Adipocyte (in vitro differentiated cells): ENCODE results near the gene METTL17.
A peak's percentile ranks its signal among the peaks of the same experiment; 100 is the strongest.

Experiments used
- DNase-seq: peaks from one replicate; pipeline ENCODE4 v3.0.0-alpha.2; 2015; ENCODE audit warnings: low read depth
- H3K27me3 ChIP-seq: replicated peaks from 2 replicates; pipeline ENCODE4 v1.7.0; 2013; ENCODE audit warnings: mild to moderate bottlenecking, low read length, moderate library complexity; ENCODE audit not compliant: control insufficient read depth, insufficient read depth
- H3K36me3 ChIP-seq: 2 replicates; pipeline ENCODE4 v1.7.0; 2013; ENCODE audit warnings: low read length, mild to moderate bottlenecking, moderate library complexity; ENCODE audit not compliant: control insufficient read depth, insufficient read depth, severe bottlenecking
- H3K4me1 ChIP-seq: 2 replicates; pipeline ENCODE4 v1.7.0; 2013; ENCODE audit warnings: mild to moderate bottlenecking, low read length, moderate library complexity; ENCODE audit not compliant: control insufficient read depth, insufficient read depth
- H3K4me3 ChIP-seq: 2 replicates; pipeline ENCODE4 v1.7.0; 2013; ENCODE audit warnings: mild to moderate bottlenecking, low read length, moderate library complexity
- H3K9ac ChIP-seq: 2 replicates; pipeline ENCODE4 v1.7.0; 2013; ENCODE audit warnings: mild to moderate bottlenecking, low read length, moderate library complexity
- H3K9me3 ChIP-seq: 2 replicates; pipeline ENCODE4 v1.7.0; 2013; ENCODE audit warnings: mild to moderate bottlenecking, low read length, moderate library complexity; ENCODE audit not compliant: control insufficient read depth

METTL17 gene

DNA sequence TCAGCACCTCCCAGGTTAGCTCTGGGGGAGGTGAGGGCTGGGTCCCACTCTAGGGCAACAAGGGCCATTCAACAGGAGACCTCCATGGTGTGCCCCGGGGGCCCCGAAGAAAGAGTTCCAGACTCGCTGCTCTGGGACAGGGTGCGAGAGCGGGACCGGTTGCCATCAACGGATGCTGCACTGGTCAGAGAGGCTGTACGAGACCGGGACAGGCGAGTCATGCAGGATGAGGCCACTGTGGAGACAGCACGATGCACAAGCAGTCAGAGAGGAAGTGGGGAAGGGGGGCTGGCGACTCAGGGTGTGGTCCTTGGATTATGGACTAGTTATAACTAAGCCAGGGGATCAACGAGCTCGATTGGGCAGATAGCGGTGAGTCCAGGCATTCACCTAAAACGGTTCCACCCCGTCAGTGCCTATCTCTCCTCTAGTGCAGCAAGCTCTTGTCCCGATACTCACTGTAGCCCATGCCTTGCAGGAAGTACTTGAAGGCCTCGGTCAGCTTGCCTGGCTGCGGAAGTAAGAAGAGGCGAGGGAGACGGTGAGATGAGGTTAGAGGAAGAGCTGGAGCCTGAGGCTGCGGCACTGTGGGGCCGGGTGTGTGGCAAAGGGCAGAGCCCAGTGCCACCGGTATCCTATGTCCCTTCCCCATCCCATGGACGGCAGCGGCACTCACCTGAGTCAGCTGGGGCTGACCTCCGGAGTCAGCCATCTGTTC is 27.9 kb downstream of the METTL17 start:
- no peak for DNase-seq
- H3K36me3 ChIP-seq, result no peaks in the 10 kb centered on the region
- peaks cover 18% of the 10 kb centered on the region for H3K27me3 ChIP-seq
- H3K4me3 ChIP-seq, result no peak overlapping the region
- peaks cover 3% of the 10 kb centered on the region for H3K4me1 ChIP-seq
- H3K9me3 ChIP-seq, result no peaks in the 10 kb centered on the region
- H3K9ac ChIP-seq, result no peak overlapping the region

DNA sequence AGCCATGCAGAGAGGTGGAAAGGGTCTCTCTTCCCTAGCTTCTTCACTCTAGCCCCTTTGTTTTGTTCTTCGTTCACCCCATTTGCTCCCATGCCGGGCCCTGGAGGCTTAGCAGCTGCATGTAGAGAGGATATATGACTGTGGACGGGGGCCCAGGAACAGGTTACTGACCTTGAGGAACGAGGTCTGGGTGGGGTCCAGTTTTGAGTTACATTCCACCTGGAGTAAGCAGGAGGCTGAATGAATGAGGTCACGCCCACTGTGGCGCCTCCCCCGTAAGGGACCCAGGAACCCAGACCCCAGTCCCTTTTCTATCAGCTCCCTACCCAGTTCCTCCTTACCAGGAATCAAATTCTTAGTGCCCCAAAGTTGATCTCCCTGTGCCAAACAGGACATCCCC is 28.5 kb downstream of the METTL17 start:
- H3K9ac ChIP-seq, result no peak overlapping the region
- H3K9me3 ChIP-seq, result no peaks in the 10 kb centered on the region
- no peaks in the 10 kb centered on the region for H3K36me3 ChIP-seq
- no peak overlapping the region for H3K4me3 ChIP-seq
- peaks cover 3% of the 10 kb centered on the region for H3K4me1 ChIP-seq
- H3K27me3 ChIP-seq, result peaks cover 18% of the 10 kb centered on the region
- DNase-seq, result no peak

- Histone ChIP-seq H3K9ac (no peak overlapping the region), H3K9me3 (no peaks in the 10 kb centered on the region), H3K36me3 (no peaks in the 10 kb centered on the region), H3K4me1 (peaks cover 3% of the 10 kb centered on the region), H3K4me3 (no peak overlapping the region), H3K27me3 (peaks cover 23% of the 10 kb centered on the region)
- DNase-seq, result no peak
Observed at GRCh38 chr14:21018781-21019180, 29.0 kb downstream of the METTL17 start.

GRCh38 chr14:21019366-21019765 is 29.6 kb downstream of the METTL17 start:
- Histone ChIP-seq H3K4me1 (peaks cover 3% of the 10 kb centered on the region), H3K36me3 (no peaks in the 10 kb centered on the region), H3K4me3 (no peak overlapping the region), H3K9me3 (no peaks in the 10 kb centered on the region), H3K9ac (no peak overlapping the region), H3K27me3 (peaks cover 28% of the 10 kb centered on the region)
- DNase-seq, result no peak

- peaks cover 5% of the 10 kb centered on the region for H3K4me1 ChIP-seq
- no peak overlapping the region for H3K9ac ChIP-seq
- H3K4me3 ChIP-seq, result no peak overlapping the region
- DNase-seq, result no peak
- peaks cover 33% of the 10 kb centered on the region for H3K27me3 ChIP-seq
- no peaks in the 10 kb centered on the region for H3K9me3 ChIP-seq
- no peaks in the 10 kb centered on the region for H3K36me3 ChIP-seq
Observed at GRCh38 chr14:21020977-21021545, 31.3 kb downstream of the METTL17 start.

- Histone ChIP-seq H3K27me3 (peaks cover 36% of the 10 kb centered on the region), H3K4me3 (no peak overlapping the region), H3K9ac (no peak overlapping the region), H3K9me3 (no peaks in the 10 kb centered on the region), H3K36me3 (no peaks in the 10 kb centered on the region), H3K4me1 (peaks cover 5% of the 10 kb centered on the region)
- no peak for DNase-seq
Observed at GRCh38 chr14:21022686-21023085, 32.9 kb downstream of the METTL17 start.

- Histone ChIP-seq H3K9me3 (no peaks in the 10 kb centered on the region), H3K36me3 (no peaks in the 10 kb centered on the region), H3K27me3 (peaks cover 36% of the 10 kb centered on the region), H3K4me3 (no peak overlapping the region), H3K9ac (no peak overlapping the region), H3K4me1 (peaks cover 5% of the 10 kb centered on the region)
- DNase-seq, result no peak
Observed at GRCh38 chr14:21023174-21023573, 33.4 kb downstream of the METTL17 start.

GRCh38 chr14:21023817-21024584 is 34.2 kb downstream of the METTL17 start:
- no peak for DNase-seq
- Histone ChIP-seq H3K9ac (no peak overlapping the region), H3K4me1 (peaks cover 5% of the 10 kb centered on the region), H3K27me3 (peaks cover 36% of the 10 kb centered on the region), H3K36me3 (no peaks in the 10 kb centered on the region), H3K9me3 (no peaks in the 10 kb centered on the region), H3K4me3 (peak overlapping the region; percentile 74)

DNA sequence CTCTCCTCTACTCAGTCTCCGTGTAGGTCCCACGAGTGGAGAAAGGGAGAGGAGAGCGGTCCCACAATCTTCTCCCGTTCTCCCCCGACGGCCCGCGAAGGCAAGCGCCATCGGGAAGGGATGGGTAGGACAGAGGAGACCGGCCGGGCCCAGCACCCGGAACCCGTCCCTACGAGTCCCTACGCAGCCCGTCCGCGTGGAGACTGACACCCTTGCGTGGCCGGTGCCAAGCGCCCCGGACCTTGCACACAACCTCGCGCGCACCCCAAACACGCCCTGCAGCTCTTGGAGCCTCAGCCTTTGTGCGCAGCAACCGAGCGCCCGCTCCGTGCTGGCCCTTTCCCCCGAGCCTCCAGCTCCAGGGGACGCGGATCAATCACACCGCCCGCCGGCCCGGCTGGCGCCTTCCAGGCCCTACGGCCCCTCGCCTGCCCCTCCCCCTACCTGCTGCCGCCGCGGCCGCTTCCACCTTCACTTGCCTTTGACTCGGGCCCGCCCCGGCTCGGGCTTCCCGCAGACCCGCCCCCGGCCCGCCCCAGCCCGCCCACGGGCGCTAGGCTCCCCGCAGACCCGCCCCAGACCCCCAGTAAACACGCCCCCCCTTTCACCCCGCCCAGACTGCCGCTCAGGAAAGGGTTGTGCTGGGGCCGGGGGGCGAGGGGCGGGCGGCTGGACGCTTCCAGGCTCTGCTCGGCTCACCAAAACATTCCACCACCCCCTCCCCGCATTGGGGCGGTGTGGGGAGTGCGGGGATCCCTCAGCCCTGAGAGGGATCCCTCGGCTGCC is 35.0 kb downstream of the METTL17 start, which contains the start of gene NDRG2:
TSS of gene NDRG2 (minus strand) at position 477 of the 786 bp plus-strand sequence. CDS start 1,746 bp downstream, outside the sequence.
- peak; percentile 62 for DNase-seq

GRCh38 chr14:21025371-21026273 is 35.8 kb downstream of the METTL17 start:
- H3K4me3 ChIP-seq, result peak overlapping the region; percentile 70
- DNase-seq, result peak; percentile 30
- H3K9ac ChIP-seq, result peak overlapping the region; percentile 57
- no peaks in the 10 kb centered on the region for H3K36me3 ChIP-seq
- H3K9me3 ChIP-seq, result no peaks in the 10 kb centered on the region
- H3K4me1 ChIP-seq, result peaks cover 3% of the 10 kb centered on the region
- H3K27me3 ChIP-seq, result peaks cover 39% of the 10 kb centered on the region

More for the DNA sequence above, 35.0 kb downstream of the METTL17 start, which contains the start of gene NDRG2:
- H3K9ac ChIP-seq, result peak within 1 kb of the TSS; percentile 57
- H3K27me3 ChIP-seq, result peaks cover 37% of the 10 kb centered on the region
- H3K4me1 ChIP-seq, result peaks cover 3% of the 10 kb centered on the region
- H3K36me3 ChIP-seq, result no peaks in the 10 kb centered on the region
- peak within 1 kb of the TSS; percentile 74 for H3K4me3 ChIP-seq
- no peaks in the 10 kb centered on the region for H3K9me3 ChIP-seq
